K562 (cell line): ENCODE measurements around the gene TALDO1. TPM values are rescaled to one million over a fixed set of nuclear protein-coding genes. Genes with fewer than 3 reads are reported as not detected.

Source experiments
- AFF4 ChIP-seq: sonication (generic); formaldehyde crosslinking; IDR thresholded peaks from 2 replicates; pipeline ENCODE4 v1.8.0; 2023; ENCODE audit warnings: mild to moderate bottlenecking, missing genetic modification reagents
- EP400 ChIP-seq: fragments of 450-650 bp; IDR thresholded peaks from 2 replicates; pipeline ENCODE4 v1.6.1; 2017; ENCODE audit warnings: antibody characterized with exemption, mild to moderate bottlenecking, moderate library complexity
- GABPA ChIP-seq: fragments of 200-800 bp; sonication (Bioruptor generic); conservative IDR thresholded peaks from 2 replicates; pipeline ENCODE4 v1.6.1; 2016; ENCODE audit warnings: low read depth, missing genetic modification characterization, missing compliant biosample characterization
- HMG20A ChIP-seq: fragments of 450-650 bp; formaldehyde crosslinking; conservative IDR thresholded peaks from 2 replicates; pipeline ENCODE4 v1.4.0; 2020; ENCODE audit warnings: mild to moderate bottlenecking, mixed read lengths
- HOMEZ ChIP-seq: fragments of 250-450 bp; sonication (Bioruptor Pico); IDR thresholded peaks from 2 replicates; pipeline ENCODE4 v1.4.0; 2020; ENCODE audit warnings: mild to moderate bottlenecking, moderate library complexity
- ILF3 ChIP-seq: fragments of 450-650 bp; IDR thresholded peaks from 2 replicates; pipeline ENCODE4 v1.6.1; 2018; ENCODE audit warnings: antibody characterized with exemption, mild to moderate bottlenecking, moderate library complexity, borderline replicate concordance
- NR3C1 ChIP-seq: sonication (generic); formaldehyde crosslinking; IDR thresholded peaks from 2 replicates; pipeline ENCODE4 v1.8.1; 2022; ENCODE audit warnings: missing genetic modification reagents
- RBFOX2 ChIP-seq: fragments of 200-400 bp; formaldehyde crosslinking; IDR thresholded peaks from 2 replicates; pipeline ENCODE4 v1.6.1; 2017; ENCODE audit warnings: low read depth, mild to moderate bottlenecking, low read length, moderate library complexity
- SAP30 ChIP-seq: fragments of 200-600 bp; sonication (generic); IDR thresholded peaks from 2 replicates; pipeline ENCODE4 v1.6.1; 2012; ENCODE audit warnings: borderline replicate concordance, low read depth, mild to moderate bottlenecking, moderate library complexity, low read length, control low read depth, inconsistent platforms; ENCODE audit not compliant: insufficient read depth, poor library complexity, severe bottlenecking
- SMAD1 ChIP-seq: fragments of 150-350 bp; IDR thresholded peaks from 2 replicates; pipeline ENCODE4 v1.6.1; 2014; ENCODE audit warnings: low read length, low read depth; ENCODE audit not compliant: partially characterized antibody
- UBTF ChIP-seq, 2 experiments: IDR thresholded peaks; 2 replicates each; pipeline ENCODE4 v1.6.1; 2012; ENCODE audit warnings: improper control_type of control experiment in 2 of 2, low read depth in 2 of 2, low read length in 2 of 2, borderline replicate concordance in 1 of 2
- USF1 ChIP-seq: sonication (generic); formaldehyde crosslinking; IDR thresholded peaks from 2 replicates; pipeline ENCODE4 v1.9.0; 2022; ENCODE audit warnings: mild to moderate bottlenecking, missing genetic modification reagents
- ZBTB17 ChIP-seq: fragments of 450-650 bp; formaldehyde crosslinking; IDR thresholded peaks from 2 replicates; pipeline ENCODE4 v1.4.0; 2020; ENCODE audit warnings: mild to moderate bottlenecking
- ZNF133 ChIP-seq: fragments of 250-450 bp; sonication (Bioruptor Pico); IDR thresholded peaks from 2 replicates; pipeline ENCODE4 v1.4.0; 2020; ENCODE audit warnings: mild to moderate bottlenecking
- ZNF232 ChIP-seq: sonication (generic); formaldehyde crosslinking; IDR thresholded peaks from 2 replicates; pipeline ENCODE4 v1.8.0; 2022; ENCODE audit warnings: mild to moderate bottlenecking, missing genetic modification reagents
- ZNF24 ChIP-seq: fragments of 450-650 bp; IDR thresholded peaks from 2 replicates; pipeline ENCODE4 v1.6.1; 2016
- polyA plus RNA-seq, 8 experiments: library from polyadenylated mRNA; depleted of rRNA in 4 of 8; stranded (reverse) in 5 of 8; unstranded in 3 of 8; fragments of >200 nt; fragmentation: Nextera tagmentation in 2 of 8; fragmentation: Illumina TruSeq in 1 of 8; extraction: Ambion mirVana in 2 of 8; extraction: Trizol in 1 of 8; gene quantifications; 2 replicates each; pipeline versions ENCODE4 v1.2.1 to v1.2.3, GENCODE V29; 2011 to 2014; ENCODE audit warnings: inconsistent platforms in 1 of 8, missing spikeins in 1 of 8
- total RNA-seq, 7 experiments: library from RNA; depleted of rRNA in 6 of 7; stranded (reverse); fragments of >200 nt in 6 of 7; fragmentation: Illumina TruSeq in 2 of 7; extraction: Trizol in 2 of 7; gene quantifications; 2 replicates each; pipeline versions ENCODE4 v1.2.1 to v1.2.3, GENCODE V29; 2011 to 2021; ENCODE audit warnings: low replicate concordance in 1 of 7
- TF ChIP-seq, protein P1 (sequence below): fragments of 250-450 bp; sonication (Bioruptor Pico); IDR thresholded peaks from 2 replicates; pipeline ENCODE4 v1.4.0; 2020; ENCODE audit warnings: mild to moderate bottlenecking

Gene TALDO1
- total and polyA plus RNA-seq, 9 of the 15 experiments (the other 6 are each of a cell fraction or from before 2014, with no cell fraction given) = 260 to 541 (median 441) TPM

GRCh38 chr11:776561-777287 lies 29.5 kb downstream of the TALDO1 start (continued):
- TF ChIP-seq ILF3 = no peak
- peak; percentile 39; the same call in 1 of the 2 replicates for TF ChIP-seq ZBTB17 (CRISPR knock-in tag)
- TF ChIP-seq SAP30 = peak; percentile 41
- TF ChIP-seq USF1 (CRISPR knock-in tag) = no peak
- no peak for TF ChIP-seq ZNF232 (CRISPR knock-in tag)
- TF ChIP-seq ZNF133 (CRISPR knock-in tag) = no peak
- TF ChIP-seq AFF4 = peak; percentile 84; the same call in 1 of the 2 replicates
- 0 out of 2 replicates have a peak, but pooled peaks have one; percentile 14 for TF ChIP-seq NR3C1
- TF ChIP-seq RBFOX2 = peak; percentile 73
- no peak for TF ChIP-seq ZNF24
- no peak for TF ChIP-seq HOMEZ (CRISPR knock-in tag)
- TF ChIP-seq SMAD1 = no peak
- TF ChIP-seq UBTF (IDR thresholded peaks at IDR 0.05; ENCODE audit: borderline replicate concordance in 1 of 2, low read depth in 2 of 2, low read length in 2 of 2) = peak; percentile 57 to 63; a peak in 1 of 4 replicates
- TF ChIP-seq, protein P1, sequence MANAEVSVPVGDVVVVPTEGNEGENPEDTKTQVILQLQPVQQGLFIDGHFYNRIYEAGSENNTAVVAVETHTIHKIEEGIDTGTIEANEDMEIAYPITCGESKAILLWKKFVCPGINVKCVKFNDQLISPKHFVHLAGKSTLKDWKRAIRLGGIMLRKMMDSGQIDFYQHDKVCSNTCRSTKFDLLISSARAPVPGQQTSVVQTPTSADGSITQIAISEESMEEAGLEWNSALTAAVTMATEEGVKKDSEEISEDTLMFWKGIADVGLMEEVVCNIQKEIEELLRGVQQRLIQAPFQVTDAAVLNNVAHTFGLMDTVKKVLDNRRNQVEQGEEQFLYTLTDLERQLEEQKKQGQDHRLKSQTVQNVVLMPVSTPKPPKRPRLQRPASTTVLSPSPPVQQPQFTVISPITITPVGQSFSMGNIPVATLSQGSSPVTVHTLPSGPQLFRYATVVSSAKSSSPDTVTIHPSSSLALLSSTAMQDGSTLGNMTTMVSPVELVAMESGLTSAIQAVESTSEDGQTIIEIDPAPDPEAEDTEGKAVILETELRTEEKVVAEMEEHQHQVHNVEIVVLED (CRISPR knock-in tag) = no peak
- peak; percentile 64; the same call in 1 of the 2 replicates for TF ChIP-seq EP400
- no peak for TF ChIP-seq HMG20A (CRISPR knock-in tag)
- TF ChIP-seq GABPA = no peak
